Measurements from ENCODE around the gene ARHGDIA.

ARHGDIA gene

DNA sequence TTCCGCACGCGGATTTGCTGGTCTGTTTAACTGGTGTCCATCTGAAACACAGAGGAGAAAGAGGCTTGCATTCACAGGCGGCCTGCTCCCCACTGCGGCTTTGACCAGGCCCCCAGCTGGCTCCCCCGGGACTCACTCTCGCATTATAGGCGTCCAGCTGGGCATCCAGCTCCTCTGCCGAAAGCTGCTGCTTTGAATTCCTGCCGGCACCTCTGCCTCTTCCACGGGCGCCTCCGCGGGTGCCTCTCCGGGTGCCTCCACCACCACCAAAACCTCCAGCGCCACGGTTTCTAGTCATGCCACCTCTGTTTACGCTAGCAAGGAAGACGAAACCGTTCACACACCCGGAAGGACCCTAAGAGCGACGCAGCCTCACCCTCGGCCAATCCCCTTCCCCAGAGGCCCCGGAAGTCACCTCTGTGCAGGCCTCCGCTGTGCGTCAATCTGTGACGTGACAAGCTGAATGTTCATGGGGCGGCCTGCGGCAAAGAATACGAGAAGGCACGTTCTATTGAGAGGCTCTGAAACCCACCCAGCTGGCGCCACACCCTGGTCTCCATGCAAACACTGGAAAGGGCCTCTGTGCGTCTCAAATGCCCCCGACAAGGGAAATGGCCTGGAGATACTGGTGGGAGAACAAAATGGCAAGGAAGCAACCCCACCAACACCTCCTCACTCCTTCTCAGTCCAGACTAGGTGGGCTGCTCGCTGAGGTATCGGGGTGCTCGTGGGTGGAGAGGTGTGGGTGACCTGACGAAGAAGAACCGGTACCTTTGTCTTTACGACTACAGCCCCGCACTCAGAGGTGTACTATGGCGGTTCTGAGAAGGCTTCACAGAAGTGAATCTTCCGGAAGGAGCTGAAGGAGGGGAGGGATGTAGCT, 17.2 kb upstream of the ARHGDIA start:
- no peak for DNase-seq (ENCODE audit: low spot score)

- DNase-seq (ENCODE audit: low spot score) = no peak
Observed at GRCh38 chr17:81885869-81886548, 14.9 kb upstream of the ARHGDIA start.

DNA sequence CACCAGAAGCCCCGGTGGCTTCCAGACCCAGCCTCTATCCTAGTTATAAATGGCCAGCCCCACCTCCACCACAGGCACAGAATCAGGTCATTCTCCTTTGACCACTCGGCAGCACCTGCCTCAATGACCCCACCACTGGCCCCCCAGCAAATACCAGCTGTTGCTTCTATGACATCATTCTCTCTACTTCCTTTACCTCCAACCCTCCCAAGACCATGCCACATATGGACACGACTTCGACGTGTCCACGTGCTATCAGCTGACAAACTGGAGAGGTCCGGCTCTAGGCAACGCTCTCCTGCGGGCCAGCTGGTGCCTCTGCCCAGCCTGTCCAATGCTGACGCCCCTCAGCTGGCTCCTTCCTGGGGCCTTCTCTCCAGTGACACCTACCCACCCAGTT, 14.3 kb upstream of the ARHGDIA start:
- DNase-seq (ENCODE audit: low spot score) = no peak

DNA sequence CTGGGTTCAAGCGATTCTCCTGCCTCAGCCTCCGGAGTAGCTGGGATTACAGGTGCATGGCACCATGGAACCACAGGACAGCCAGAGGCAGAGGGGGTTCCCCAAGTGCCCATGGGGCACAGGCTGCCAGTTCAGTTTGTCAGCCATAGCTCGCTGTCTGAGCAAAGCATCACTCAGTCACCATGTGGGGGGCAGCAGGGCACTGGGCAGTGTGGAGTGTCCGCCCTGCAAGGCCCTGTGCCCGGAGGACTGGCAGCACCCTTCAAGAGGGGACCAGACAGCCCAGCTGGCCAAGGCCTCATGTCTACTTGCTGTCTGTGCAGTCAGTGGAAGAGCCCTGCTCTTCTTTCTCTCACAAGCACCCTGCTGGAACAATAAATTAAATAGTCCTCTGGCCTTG, 13.8 kb upstream of the ARHGDIA start:
- DNase-seq (ENCODE audit: low spot score) = no peak

DNA sequence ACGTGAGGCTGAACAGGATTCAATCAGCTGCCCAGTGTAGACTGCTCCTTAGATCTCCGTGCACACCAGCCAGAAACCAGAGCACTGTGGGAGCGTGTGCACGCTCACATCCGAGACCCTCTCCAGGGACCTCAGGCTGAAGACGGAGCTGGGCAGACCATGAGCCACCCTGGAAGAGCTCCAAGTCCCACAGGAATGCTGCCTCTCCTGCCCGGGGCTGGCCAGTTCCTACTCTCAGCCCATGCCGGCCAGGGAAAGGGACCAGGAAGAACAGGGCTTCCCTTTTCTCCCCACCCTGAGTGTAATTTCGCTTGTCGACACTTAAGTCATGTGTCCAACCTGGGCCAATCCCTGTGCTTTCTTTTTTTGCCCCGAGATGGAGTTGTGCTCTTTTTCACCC, 13.4 kb upstream of the ARHGDIA start:
- DNase-seq (ENCODE audit: low spot score) = no peak

- DNase-seq (ENCODE audit: low spot score) = no peak
Observed at GRCh38 chr17:81879121-81879520, 8.0 kb upstream of the ARHGDIA start.

- no peak for DNase-seq (ENCODE audit: low spot score)
Observed at GRCh38 chr17:81878294-81878693, 7.2 kb upstream of the ARHGDIA start.

DNA sequence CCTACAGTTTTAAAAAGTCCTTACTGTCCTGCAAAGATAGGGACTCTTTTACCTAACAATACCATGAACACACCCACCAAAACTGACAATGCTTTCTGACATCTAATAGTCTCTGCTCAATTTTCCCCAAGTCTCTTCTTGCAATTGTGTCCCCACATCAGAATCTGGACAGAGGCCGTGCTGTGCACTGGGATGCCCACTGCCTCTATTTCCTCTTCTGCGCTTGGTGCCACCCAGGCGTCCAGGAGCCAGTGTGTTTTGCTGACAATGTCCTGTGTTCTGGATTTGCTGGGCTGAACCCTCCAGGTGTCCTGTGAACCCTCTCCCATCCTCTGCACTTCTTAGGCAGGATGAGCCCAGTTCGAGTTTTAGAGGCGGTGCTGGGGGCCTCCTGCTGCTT, 6.4 kb upstream of the ARHGDIA start:
- no peak for DNase-seq (ENCODE audit: low spot score)

DNA sequence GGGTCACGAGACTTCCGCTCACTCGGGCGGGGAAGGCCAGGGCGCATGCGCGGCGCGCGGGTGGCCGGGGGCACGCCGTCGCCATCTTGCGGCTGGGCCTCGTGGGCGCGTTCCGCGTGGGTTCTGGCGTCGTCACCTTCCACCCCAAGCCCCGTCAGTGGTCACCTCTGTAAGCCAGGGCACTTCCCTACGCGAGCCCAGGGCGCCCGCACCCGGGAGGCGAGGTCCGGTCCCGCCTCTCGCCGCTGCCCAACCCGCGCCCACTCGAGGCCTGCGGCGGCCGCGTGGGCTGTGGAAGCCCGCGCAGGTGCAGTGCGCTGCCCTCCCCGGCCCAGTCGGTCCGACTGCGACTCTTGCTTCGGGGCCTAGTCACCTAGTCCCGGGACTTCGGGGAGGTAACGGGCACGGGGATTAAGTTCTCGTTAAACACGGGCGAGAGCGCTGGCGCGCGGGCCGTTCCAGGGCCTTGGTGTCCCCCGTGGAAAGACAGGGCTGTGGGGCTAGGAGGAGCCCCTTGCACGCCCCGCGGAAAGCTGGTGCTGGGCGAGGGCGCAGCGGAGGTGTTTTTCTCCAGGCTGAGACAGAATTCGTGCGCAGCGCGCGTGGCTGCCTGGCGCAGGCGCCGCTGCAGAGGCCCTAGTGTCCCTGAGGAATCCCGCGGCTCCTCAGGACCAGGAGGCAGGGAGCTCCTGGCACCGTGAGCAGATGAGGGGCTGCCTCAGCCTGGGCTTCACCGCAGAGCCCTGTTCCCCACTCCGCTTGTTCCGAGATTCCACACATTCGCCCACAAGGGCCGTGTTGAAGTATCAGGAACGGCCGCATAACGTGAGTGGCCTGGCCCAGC, 472 bp upstream of the ARHGDIA start:
- peak; percentile 84 for DNase-seq (ENCODE audit: low spot score)

DNA sequence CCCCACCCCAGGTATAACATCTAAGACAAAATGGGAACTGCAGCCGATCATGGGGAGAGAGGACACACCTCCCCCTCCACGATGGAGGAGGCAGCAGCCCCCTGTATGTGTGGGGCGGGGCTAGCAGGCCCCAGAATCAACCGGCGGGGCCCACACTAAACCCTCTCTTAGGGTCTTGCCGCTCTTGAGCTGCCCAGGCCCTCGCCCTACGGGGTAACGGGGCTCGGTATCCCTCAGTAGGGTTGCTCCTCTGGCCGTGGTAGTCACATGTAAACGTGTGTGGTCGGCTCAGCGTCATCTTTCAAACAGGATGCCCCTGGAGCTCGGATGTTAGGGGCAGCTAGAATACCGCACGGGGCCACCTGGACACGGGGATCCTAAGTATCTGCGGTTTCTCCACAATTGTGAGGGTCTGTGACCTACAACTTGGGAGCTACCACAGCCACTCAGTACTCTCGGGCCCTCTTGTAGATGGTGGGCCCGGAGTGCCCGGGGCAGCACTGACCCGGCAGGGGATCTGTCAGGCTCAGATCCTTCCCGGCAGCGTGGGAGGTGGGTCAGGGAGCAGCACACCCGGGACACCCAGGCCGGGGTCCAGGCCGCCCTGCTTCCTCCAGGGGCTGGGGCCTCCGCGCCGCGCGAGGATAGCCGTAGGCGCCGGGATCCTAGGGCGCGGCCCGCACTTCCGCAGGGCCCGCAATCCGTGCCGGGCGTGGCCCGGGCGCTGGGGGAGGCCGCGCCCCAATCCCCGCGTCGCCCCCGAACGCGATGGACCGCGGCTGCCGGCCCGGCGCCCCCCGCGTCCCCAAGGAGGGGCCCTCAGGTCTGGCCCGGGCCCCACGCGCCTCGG, 781 bp downstream of the ARHGDIA start:
- peak; percentile 59 for DNase-seq (ENCODE audit: low spot score)

- peak; percentile 43 for DNase-seq (ENCODE audit: low spot score)
Observed at GRCh38 chr17:81869221-81870130, 1.7 kb downstream of the ARHGDIA start.

DNA sequence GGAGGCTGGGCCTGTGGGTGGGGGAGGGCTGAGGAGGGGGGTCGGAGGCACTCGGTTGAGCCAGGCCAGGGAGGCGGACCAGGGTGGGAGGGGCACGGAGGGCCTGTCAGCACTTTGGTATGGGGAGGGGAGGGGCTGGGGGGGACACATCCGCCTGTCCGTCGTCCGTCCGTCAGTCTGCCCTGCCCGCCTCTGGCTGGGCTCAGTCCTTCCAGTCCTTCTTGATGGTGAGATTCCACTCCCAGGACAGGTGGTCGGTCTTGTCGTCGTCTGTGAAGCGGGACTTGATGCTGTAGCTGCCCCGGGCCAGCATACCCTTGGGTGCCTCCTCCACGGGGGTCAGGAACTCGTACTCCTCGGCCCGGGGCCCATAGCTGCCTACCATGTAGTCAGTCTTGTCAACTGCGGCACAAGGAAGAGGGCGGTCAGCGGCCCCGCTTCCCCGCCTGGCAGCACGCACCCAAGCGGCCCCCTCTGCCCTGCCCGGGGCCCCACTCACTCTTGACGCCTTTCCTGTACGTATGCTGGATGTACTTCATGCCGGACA, 2.4 kb downstream of the ARHGDIA start:
- DNase-seq (ENCODE audit: low spot score) = peak; percentile 83

DNA sequence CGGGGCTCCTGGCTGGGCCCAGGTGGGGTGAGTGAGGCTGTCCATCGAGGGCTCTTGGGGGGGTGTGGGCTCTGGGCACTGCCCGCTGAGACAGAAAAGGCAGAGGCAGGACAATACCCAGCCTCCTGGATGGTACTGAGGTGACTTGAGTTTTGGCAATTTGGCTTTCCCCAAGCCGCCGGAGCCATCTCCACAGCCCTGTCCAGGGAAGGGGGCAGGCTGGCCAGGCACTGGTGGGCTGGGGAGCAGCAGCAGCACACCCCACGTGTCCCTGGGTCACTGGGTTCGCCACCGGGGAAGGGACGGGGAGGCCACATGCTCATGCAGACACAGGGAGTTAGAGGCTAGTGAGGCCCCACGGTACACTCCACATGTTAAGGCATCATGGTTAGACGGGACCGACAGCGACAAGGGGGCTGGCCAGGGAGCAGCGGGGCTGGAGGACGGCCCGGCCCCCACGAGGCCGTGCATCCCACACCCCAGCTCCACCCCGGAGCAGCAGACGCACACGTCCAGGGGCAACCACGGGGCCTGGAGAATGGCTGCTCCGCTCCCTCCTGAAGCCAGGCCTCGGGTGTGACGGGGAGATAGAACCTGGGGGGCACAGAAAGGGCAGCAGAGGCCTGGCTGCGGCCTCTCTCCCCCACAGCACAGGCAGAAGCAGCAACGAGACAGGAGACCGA, 3.0 kb downstream of the ARHGDIA start:
- DNase-seq (ENCODE audit: low spot score) = peak; percentile 62

- DNase-seq (ENCODE audit: low spot score) = peak; percentile 68
Observed at GRCh38 chr17:81867170-81867990, 3.8 kb downstream of the ARHGDIA start.

DNA sequence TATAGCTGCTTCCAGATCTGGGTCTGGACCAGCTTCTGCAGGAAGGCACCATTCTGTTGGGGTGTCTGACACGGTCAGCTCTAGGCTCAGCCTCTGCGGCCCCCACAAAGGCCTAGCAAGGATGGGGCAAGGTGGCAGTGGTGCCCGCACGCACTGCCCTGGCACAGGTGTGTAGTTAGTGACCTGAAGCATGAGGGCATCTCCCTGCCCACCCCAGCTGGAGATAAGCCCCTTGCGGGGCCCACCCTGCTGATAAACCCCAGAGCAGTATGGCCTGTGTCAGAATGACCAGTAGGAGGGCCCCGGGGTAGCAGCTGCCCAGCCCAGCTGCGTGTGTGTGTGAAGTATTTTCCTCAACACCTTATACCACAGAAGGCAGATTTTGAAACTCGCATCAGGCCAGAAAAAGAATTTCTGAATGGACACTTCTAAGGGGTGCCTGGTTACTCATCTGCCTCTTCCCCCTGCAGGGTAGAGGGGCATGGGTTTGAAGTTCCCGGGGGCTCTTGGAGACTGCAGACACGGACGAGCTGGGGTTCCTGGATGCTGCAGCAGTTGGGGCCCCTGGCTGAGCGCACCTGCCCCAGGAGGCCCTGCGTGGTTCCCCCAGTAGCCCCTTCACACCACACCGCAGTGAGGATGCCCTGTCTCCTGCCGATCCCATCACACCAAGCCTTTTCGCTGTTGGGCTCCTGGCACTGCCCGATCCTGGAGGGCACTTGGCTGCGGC, 4.5 kb downstream of the ARHGDIA start:
- no peak for DNase-seq (ENCODE audit: low spot score)

- peak; percentile 76 for DNase-seq (ENCODE audit: low spot score)
Observed at GRCh38 chr17:81865733-81866439, 5.3 kb downstream of the ARHGDIA start.

DNA sequence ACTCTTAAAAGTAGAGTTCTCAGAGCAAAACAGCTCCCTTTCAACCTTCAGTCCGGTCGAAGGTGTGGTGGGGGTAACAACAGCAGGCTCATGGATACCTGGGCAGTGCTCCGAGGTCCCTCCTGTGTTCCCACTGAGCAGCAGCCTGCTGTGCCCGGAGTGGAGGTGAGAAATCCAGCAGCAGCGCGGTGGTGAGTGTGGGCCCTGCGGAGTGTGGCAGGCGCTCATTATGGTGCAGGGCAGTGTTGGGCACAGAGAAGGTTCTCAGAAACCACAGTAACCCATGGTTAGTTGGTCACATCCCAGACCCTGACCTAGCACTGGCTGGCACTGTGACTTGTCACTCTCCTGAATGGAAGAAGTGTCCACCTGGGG, 5.8 kb downstream of the ARHGDIA start:
- DNase-seq (ENCODE audit: low spot score) = no peak

Data from SW480 (cell line).